Common myeloid progenitor, CD34-positive (primary cell): ENCODE data around the gene LRG1.
"Not testable (repeated sequence)": the region's sequence is repeated elsewhere in the genome, so short reads cannot be mapped to it uniquely, and the experiment has no call there.

ENCODE experiments used
- CTCF ChIA-PET: fragments of 350-600 bp; sonication (Branson Sonifier 250); formaldehyde crosslinking; loops from one replicate; lab custom pipeline; 2021; ENCODE audit warnings: antibody characterized with exemption; lab: Charles Lee
- POLR2A ChIA-PET: fragments of 350-600 bp; sonication (Branson Sonifier 250); formaldehyde crosslinking; loops from one replicate; lab custom pipeline; 2021; ENCODE audit warnings: antibody characterized with exemption; lab: Charles Lee
- DNase-seq, 3 donors: peaks; one replicate each; pipeline versions ENCODE4 v3.0.0 to v3.0.0-alpha.2; 2013
- H3K27ac ChIP-seq, 2 experiments: 1 replicate in 1 of 2; 2 replicates in 1 of 2; pipeline ENCODE4 v1.7.0; 2013; ENCODE audit warnings: inconsistent platforms in 2 of 2, low read length in 2 of 2, mild to moderate bottlenecking in 2 of 2, low read depth in 1 of 2, moderate library complexity in 1 of 2; ENCODE audit not compliant: severe bottlenecking in 2 of 2, insufficient read depth in 1 of 2, poor library complexity in 1 of 2
- H3K27me3 ChIP-seq, 5 experiments: replicated peaks in 2 of 5; 1 replicate in 3 of 5; 2 replicates in 2 of 5; pipeline versions ENCODE4 v1.6.1 to v1.7.0; 2013; ENCODE audit warnings: low read length in 4 of 5, mild to moderate bottlenecking in 2 of 5, moderate library complexity in 2 of 5, inconsistent platforms in 1 of 5; ENCODE audit not compliant: insufficient read depth in 5 of 5, control insufficient read depth in 4 of 5
- H3K36me3 ChIP-seq, 4 experiments: 1 replicate in 2 of 4; 2 replicates in 2 of 4; pipeline versions ENCODE4 v1.6.1 to v1.7.0; 2013; ENCODE audit warnings: low read length in 3 of 4, control low read depth in 1 of 4, mild to moderate bottlenecking in 1 of 4; ENCODE audit not compliant: control insufficient read depth in 4 of 4, insufficient read depth in 4 of 4
- H3K4me1 ChIP-seq, 4 experiments: 1 replicate in 3 of 4; 2 replicates in 1 of 4; pipeline versions ENCODE4 v1.6.1 to v1.7.1; 2013; ENCODE audit warnings: low read length in 3 of 4, mild to moderate bottlenecking in 3 of 4, control low read depth in 1 of 4, inconsistent platforms in 1 of 4, moderate library complexity in 1 of 4; ENCODE audit not compliant: control insufficient read depth in 4 of 4, insufficient read depth in 4 of 4; ENCODE audit errors: control extremely low read depth in 1 of 4
- H3K4me3 ChIP-seq, 7 experiments: 1 replicate in 4 of 7; 2 replicates in 3 of 7; pipeline versions ENCODE4 v1.5.1 to v1.7.0; 2013; ENCODE audit warnings: mild to moderate bottlenecking in 7 of 7, low read length in 6 of 7, moderate library complexity in 6 of 7, inconsistent platforms in 2 of 7, low read depth in 2 of 7, control low read depth in 1 of 7; ENCODE audit not compliant: insufficient read depth in 4 of 7, control insufficient read depth in 1 of 7; ENCODE audit errors: extremely low read depth in 1 of 7
- H3K9me3 ChIP-seq, 5 experiments: 1 replicate in 4 of 5; 2 replicates in 1 of 5; pipeline versions ENCODE4 v1.6.1 to v1.7.1; 2013; ENCODE audit warnings: low read length in 4 of 5, mild to moderate bottlenecking in 2 of 5, inconsistent platforms in 1 of 5, low read depth in 1 of 5, moderate library complexity in 1 of 5; ENCODE audit not compliant: control insufficient read depth in 4 of 5, insufficient read depth in 2 of 5; ENCODE audit errors: control extremely low read depth in 1 of 5
- WGBS: methylation state at CpG from one replicate; pipeline ENCODE4 v1.1.5; 2013; ENCODE audit not compliant: insufficient coverage; 5-methylcytosine and 5-hydroxymethylcytosine counted together

LRG1 gene

DNA sequence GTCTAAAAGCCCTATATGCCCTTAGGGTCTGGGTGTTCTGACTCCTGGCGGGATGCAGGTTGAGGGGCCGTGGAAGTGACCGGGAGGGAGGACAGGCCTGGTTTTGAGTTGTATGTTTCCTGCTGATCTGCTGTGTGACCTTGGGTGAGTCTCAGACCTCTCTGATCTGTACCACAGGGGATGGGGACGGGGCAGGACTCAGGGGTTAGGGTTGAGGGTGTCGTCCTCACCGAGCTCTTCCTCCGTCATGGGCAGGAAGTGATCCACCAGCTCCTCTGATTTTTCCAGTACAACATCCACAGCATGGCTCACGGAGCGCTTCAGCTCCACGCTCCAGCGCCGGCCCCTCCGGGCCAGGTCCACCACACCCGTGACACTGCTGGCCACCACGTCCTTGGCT is 11.0 kb downstream of the LRG1 start:
- H3K27me3 ChIP-seq = peaks cover 0 to 4% (median 0%) of the 10 kb centered on the region in 5 experiments
- H3K27ac ChIP-seq = no peak overlapping the region
- 89% methylated on average over 15 of the region's 15 CpGs for WGBS
- peaks cover 0 to 5% (median 2%) of the 10 kb centered on the region in 4 experiments for H3K4me1 ChIP-seq
- ChIA-PET POLR2A (no interaction called here), CTCF (interaction anchor here (1.6 kb wide), 1 partner anchor 108 kb away, joined by 5 read pairs; no protein-coding TSS in a partner anchor)
- H3K9me3 ChIP-seq = no peaks in the 10 kb centered on the region
- H3K36me3 ChIP-seq = no peaks in the 10 kb centered on the region
- no peak overlapping the region for H3K4me3 ChIP-seq
- no peak for DNase-seq

DNA sequence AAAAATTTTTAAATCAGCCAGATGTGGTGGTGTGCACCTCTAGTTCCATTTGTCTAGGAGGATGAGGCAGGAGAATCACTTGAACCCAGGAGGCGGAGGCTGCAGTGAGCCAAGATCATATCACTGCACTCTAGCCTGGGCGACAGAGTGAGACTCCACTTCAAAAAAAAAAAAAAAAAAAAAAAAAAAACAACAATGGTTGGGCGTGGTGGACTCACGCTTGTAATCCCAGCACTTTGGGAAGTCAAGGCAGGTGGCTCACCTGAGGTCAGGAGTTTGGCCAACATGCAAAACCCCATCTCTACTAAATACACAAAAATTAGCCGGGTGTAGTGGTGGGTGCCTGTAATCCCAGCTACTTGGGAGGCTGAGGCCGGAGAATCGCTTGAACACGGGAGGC is 12.5 kb downstream of the LRG1 start:
- DNase-seq, H3K27me3 ChIP-seq, H3K36me3 ChIP-seq, H3K27ac ChIP-seq, H3K4me3 ChIP-seq, H3K4me1 ChIP-seq, POLR2A ChIA-PET, H3K9me3 ChIP-seq: not testable (repeated sequence)
- CTCF ChIA-PET = interaction anchor here (0.6 to 4.0 kb wide), 3 partner anchors 7 to 130 kb away, joined by 4 to 16 read pairs (median 5); partner anchors contain the start of gene PLIN5
- WGBS = 95% methylated on average over 4 of the region's 8 CpGs

- ChIA-PET POLR2A (no interaction called here), CTCF (interaction anchor here (0.8 to 4.0 kb wide), 11 partner anchors 8 to 260 kb away, joined by 3 to 20 read pairs (median 4); partner anchors contain the start of genes LRG1 and PLIN5)
- Histone ChIP-seq H3K27me3 (peaks cover 0 to 3% (median 0%) of the 10 kb centered on the region in 5 experiments), H3K4me1 (no peaks in the 10 kb centered on the region), H3K4me3 (no peak overlapping the region), H3K27ac (no peak overlapping the region), H3K9me3 (no peaks in the 10 kb centered on the region), H3K36me3 (no peaks in the 10 kb centered on the region)
- 70% methylated on average over 20 of the region's 23 CpGs for WGBS
- no peak for DNase-seq
Measured at GRCh38 chr19:4525563-4526002, 14.3 kb downstream of the LRG1 start.

- 76% methylated on average over 17 of the region's 23 CpGs for WGBS
- DNase-seq = peak; percentile 41 to 62 (median 48)
- Histone ChIP-seq H3K4me3 (no peak overlapping the region), H3K27me3 (no peaks in the 10 kb centered on the region), H3K36me3 (no peaks in the 10 kb centered on the region), H3K27ac (no peak overlapping the region), H3K9me3 (no peaks in the 10 kb centered on the region), H3K4me1 (no peaks in the 10 kb centered on the region)
- CTCF ChIA-PET = interaction anchor here (0.6 to 4.0 kb wide), 15 partner anchors 8 to 260 kb away, joined by 3 to 20 read pairs (median 4); partner anchors contain the start of genes LRG1 and PLIN5
- POLR2A ChIA-PET = no interaction called here
Measured at GRCh38 chr19:4524808-4525562, 14.9 kb downstream of the LRG1 start.

- Histone ChIP-seq H3K27me3 (no peaks in the 10 kb centered on the region), H3K4me1 (no peaks in the 10 kb centered on the region), H3K4me3 (no peak overlapping the region), H3K36me3 (no peaks in the 10 kb centered on the region), H3K9me3 (no peaks in the 10 kb centered on the region), H3K27ac (no peak overlapping the region)
- WGBS = 78% methylated on average over 52 of the region's 53 CpGs
- ChIA-PET POLR2A (no interaction called here), CTCF (interaction anchor here (0.8 to 4.0 kb wide), 10 partner anchors 10 to 113 kb away, joined by 3 to 20 read pairs (median 4); partner anchors contain the start of genes LRG1 and PLIN5)
- no peak for DNase-seq
Measured at GRCh38 chr19:4523306-4524110, 16.3 kb downstream of the LRG1 start.

- H3K4me3 ChIP-seq = no peak overlapping the region
- H3K4me1 ChIP-seq = no peaks in the 10 kb centered on the region
- ChIA-PET CTCF (interaction anchor here (0.8 to 3.4 kb wide), 8 partner anchors 9 to 114 kb away, joined by 3 to 20 read pairs (median 4); partner anchors contain the start of gene PLIN5), POLR2A (no interaction called here)
- H3K27me3 ChIP-seq = no peaks in the 10 kb centered on the region
- H3K9me3 ChIP-seq = no peaks in the 10 kb centered on the region
- no peak overlapping the region for H3K27ac ChIP-seq
- 94% methylated on average over 12 of the region's 15 CpGs for WGBS
- H3K36me3 ChIP-seq = no peaks in the 10 kb centered on the region
- DNase-seq = no peak
Measured at GRCh38 chr19:4522291-4523002, 17.4 kb downstream of the LRG1 start.
